ENCODE results near the gene SCRN2. TPM values are rescaled to one million over a fixed set of nuclear protein-coding genes. Genes with fewer than 3 reads are reported as not detected.

Gene SCRN2
- total and polyA plus RNA-seq, 2 of the 8 experiments (the other 6 are each of a cell fraction or from before 2014, with no cell fraction given) = 24.4 to 42.3 TPM

DNA sequence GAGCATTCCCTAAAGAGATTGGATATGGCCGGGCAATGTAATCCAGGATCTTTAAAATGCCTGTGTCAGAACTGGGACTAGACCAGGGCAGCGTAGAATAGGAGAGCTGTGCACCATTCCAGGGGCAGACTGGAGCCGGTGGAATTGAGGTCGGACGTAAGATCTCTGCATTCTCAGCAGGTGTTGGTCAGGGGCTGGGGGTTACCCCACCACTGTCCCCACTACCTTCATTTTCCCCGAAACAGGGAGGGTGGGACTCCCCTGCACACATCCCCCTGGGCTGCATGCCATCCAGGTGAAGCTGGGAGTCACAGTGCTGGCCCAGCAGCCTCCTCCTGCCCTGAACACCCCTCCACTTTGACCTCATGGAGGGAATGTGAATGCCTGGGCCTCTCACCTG is 37.3 kb downstream of the SCRN2 start:
- no peak for DNase-seq (ENCODE audit: low read depth in 1 of 2, low spot score in 2 of 2)
- no peak for TF ChIP-seq E2F6 (IDR thresholded peaks at IDR 0.05)
- TF ChIP-seq GABPA (IDR thresholded peaks at IDR 0.05; ENCODE audit: borderline replicate concordance, insufficient read depth, low read length) = no peak
- TF ChIP-seq SP1 (IDR thresholded peaks at IDR 0.05; ENCODE audit: low read depth, low read length) = no peak
- no peak for TF ChIP-seq TAF7 (optimal IDR thresholded peaks at IDR 0.05; ENCODE audit: borderline replicate concordance, low read depth, low read length)
- TF ChIP-seq GTF2F1 (IDR thresholded peaks at IDR 0.05; ENCODE audit: borderline replicate concordance, low read depth, low read length) = no peak
- no peak for TF ChIP-seq FOSL1 (IDR thresholded peaks at IDR 0.05; ENCODE audit: insufficient read depth, low read depth, low read length)
- TF ChIP-seq KDM4A (IDR thresholded peaks at IDR 0.05; ENCODE audit: low read depth, low read length, severe bottlenecking) = no peak
- no peak for TF ChIP-seq RFX5 (IDR thresholded peaks at IDR 0.05; ENCODE audit: borderline replicate concordance, low read depth, low read length)
- TF ChIP-seq JUND (IDR thresholded peaks at IDR 0.05; ENCODE audit: low read length) = no peak
- TF ChIP-seq RNF2 (IDR thresholded peaks at IDR 0.05; ENCODE audit: borderline replicate concordance, low read depth, low read length, missing control alignments, poor library complexity, severe bottlenecking) = no peak
- no peak for TF ChIP-seq CTBP2 (IDR thresholded peaks at IDR 0.05; ENCODE audit: borderline replicate concordance, insufficient read depth, insufficient read length, low read length)
- no peak for TF ChIP-seq CEBPB (IDR thresholded peaks at IDR 0.05; ENCODE audit: low read depth, low read length)
- no peak for TF ChIP-seq EZH2 (IDR thresholded peaks at IDR 0.05; ENCODE audit: low read depth, low read length, severe bottlenecking)

More for the DNA sequence above, 37.3 kb downstream of the SCRN2 start:
- Histone ChIP-seq H3K4me2 (ENCODE audit: insufficient read depth in 1 of 2, low read depth in 2 of 2, low read length in 2 of 2) (no peak overlapping the region), H3K23ac (ENCODE audit: insufficient read length) (no peak overlapping the region), H3K27me3 (replicated peaks in 1 of 4; ENCODE audit: control insufficient read depth in 3 of 4, extremely low read depth in 1 of 4, insufficient read depth in 3 of 4, low read length in 3 of 4) (no peaks in the 10 kb centered on the region), H2BK15ac (ENCODE audit: low read length) (no peak overlapping the region), H3K4ac (replicated peaks; ENCODE audit: insufficient read length, low read depth, low read length) (no peak overlapping the region), H3K79me2 (ENCODE audit: control insufficient read depth in 1 of 2, insufficient read depth in 2 of 2, low read length in 2 of 2) (no peaks in the 10 kb centered on the region), H3K4me3 (ENCODE audit: extremely low read depth in 1 of 4, insufficient read depth in 2 of 4, low read depth in 3 of 4, low read length in 4 of 4) (no peak overlapping the region), H3K18ac (ENCODE audit: extremely low read depth, low read length) (no peak overlapping the region), H2BK120ac (replicated peaks; ENCODE audit: low read depth, low read length) (no peak overlapping the region), H3K4me1 (replicated peaks in 1 of 4; ENCODE audit: control insufficient read depth in 3 of 4, insufficient read depth in 4 of 4, low read length in 3 of 4) (no peaks in the 10 kb centered on the region), H4K5ac (ENCODE audit: insufficient read length, low read depth, low read length) (no peak overlapping the region), H3K27ac (ENCODE audit: low read depth, low read length) (no peak overlapping the region), H3K23me2 (ENCODE audit: low read depth, low read length) (no peaks in the 10 kb centered on the region), H4K8ac (ENCODE audit: extremely low read depth, insufficient read depth, low read length) (no peak overlapping the region; the same call in 1 of the 2 replicates), H3K14ac (ENCODE audit: insufficient read length) (no peak overlapping the region), H2AFZ (ENCODE audit: low read length) (no peak overlapping the region), H2BK5ac (ENCODE audit: low read depth, low read length) (no peak overlapping the region), H2AK5ac (ENCODE audit: low read depth, low read length) (no peak overlapping the region), H2BK12ac (ENCODE audit: low read depth, low read length) (no peak overlapping the region), H3K79me1 (ENCODE audit: low read depth, low read length) (no peaks in the 10 kb centered on the region), H3K9ac (replicated peaks in 1 of 4; ENCODE audit: extremely low read depth in 1 of 4, low read depth in 3 of 4, low read length in 3 of 4) (no peak overlapping the region), H4K20me1 (replicated peaks in 1 of 2; ENCODE audit: control insufficient read depth in 1 of 2, insufficient read depth in 2 of 2, low read length in 2 of 2) (peaks cover 2% of the 10 kb centered on the region in 2 experiments), H3K9me3 (ENCODE audit: insufficient read depth in 2 of 2, low read depth in 1 of 2, low read length in 1 of 2) (no peaks in the 10 kb centered on the region), H4K91ac (replicated peaks; ENCODE audit: insufficient read length, low read length) (no peak overlapping the region), H3K56ac (replicated peaks; ENCODE audit: insufficient read length, low read depth, low read length) (no peak overlapping the region), H2BK20ac (ENCODE audit: low read length) (no peak overlapping the region), H3K36me3 (ENCODE audit: control insufficient read depth in 2 of 4, insufficient read depth in 4 of 4, low read length in 3 of 4) (no peaks in the 10 kb centered on the region; a peak in 1 of 8 replicates)
- WGBS, 2 experiments (ENCODE audit: extremely low coverage in 1 of 2, insufficient coverage in 1 of 2, insufficient read length in 1 of 2, insufficient replicate concordance in 2 of 2, low coverage in 1 of 2, low lambda C conversion rate in 2 of 2, missing lambda C conversion rate in 1 of 2) = 83% methylated on average over 6 of the region's 6 CpGs; no CpG with 5 or more reads in 1 of the 2 experiments
- ChIA-PET POLR2A (ENCODE audit: partially characterized antibody) (no interaction called here), CTCF (ENCODE audit: partially characterized antibody) (interaction anchor here (0.7 to 5.6 kb wide), 7 partner anchors 11 to 106 kb away, joined by 3 to 57 read pairs (median 5); partner anchors contain the start of gene OSBPL7)
- FAIRE-seq = no peak

Measured in H1 (cell line).